Activated CD8-positive, alpha-beta memory T cell treated with anti-CD3 and anti-CD28 coated beads, Interleukin-2, amount 50 U/mL, for 48 hours (primary cell): ENCODE results near the gene FMNL1.
"Not testable (repeated sequence)": the region's sequence is repeated elsewhere in the genome, so short reads cannot be mapped to it uniquely, and the experiment has no call there.

ENCODE experiments used
- DNase-seq: peaks from one replicate; pipeline ENCODE4 v3.0.0-alpha.2; 2020

The FMNL1 gene, protein sequence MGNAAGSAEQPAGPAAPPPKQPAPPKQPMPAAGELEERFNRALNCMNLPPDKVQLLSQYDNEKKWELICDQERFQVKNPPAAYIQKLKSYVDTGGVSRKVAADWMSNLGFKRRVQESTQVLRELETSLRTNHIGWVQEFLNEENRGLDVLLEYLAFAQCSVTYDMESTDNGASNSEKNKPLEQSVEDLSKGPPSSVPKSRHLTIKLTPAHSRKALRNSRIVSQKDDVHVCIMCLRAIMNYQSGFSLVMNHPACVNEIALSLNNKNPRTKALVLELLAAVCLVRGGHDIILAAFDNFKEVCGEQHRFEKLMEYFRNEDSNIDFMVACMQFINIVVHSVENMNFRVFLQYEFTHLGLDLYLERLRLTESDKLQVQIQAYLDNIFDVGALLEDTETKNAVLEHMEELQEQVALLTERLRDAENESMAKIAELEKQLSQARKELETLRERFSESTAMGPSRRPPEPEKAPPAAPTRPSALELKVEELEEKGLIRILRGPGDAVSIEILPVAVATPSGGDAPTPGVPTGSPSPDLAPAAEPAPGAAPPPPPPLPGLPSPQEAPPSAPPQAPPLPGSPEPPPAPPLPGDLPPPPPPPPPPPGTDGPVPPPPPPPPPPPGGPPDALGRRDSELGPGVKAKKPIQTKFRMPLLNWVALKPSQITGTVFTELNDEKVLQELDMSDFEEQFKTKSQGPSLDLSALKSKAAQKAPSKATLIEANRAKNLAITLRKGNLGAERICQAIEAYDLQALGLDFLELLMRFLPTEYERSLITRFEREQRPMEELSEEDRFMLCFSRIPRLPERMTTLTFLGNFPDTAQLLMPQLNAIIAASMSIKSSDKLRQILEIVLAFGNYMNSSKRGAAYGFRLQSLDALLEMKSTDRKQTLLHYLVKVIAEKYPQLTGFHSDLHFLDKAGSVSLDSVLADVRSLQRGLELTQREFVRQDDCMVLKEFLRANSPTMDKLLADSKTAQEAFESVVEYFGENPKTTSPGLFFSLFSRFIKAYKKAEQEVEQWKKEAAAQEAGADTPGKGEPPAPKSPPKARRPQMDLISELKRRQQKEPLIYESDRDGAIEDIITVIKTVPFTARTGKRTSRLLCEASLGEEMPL

DNA sequence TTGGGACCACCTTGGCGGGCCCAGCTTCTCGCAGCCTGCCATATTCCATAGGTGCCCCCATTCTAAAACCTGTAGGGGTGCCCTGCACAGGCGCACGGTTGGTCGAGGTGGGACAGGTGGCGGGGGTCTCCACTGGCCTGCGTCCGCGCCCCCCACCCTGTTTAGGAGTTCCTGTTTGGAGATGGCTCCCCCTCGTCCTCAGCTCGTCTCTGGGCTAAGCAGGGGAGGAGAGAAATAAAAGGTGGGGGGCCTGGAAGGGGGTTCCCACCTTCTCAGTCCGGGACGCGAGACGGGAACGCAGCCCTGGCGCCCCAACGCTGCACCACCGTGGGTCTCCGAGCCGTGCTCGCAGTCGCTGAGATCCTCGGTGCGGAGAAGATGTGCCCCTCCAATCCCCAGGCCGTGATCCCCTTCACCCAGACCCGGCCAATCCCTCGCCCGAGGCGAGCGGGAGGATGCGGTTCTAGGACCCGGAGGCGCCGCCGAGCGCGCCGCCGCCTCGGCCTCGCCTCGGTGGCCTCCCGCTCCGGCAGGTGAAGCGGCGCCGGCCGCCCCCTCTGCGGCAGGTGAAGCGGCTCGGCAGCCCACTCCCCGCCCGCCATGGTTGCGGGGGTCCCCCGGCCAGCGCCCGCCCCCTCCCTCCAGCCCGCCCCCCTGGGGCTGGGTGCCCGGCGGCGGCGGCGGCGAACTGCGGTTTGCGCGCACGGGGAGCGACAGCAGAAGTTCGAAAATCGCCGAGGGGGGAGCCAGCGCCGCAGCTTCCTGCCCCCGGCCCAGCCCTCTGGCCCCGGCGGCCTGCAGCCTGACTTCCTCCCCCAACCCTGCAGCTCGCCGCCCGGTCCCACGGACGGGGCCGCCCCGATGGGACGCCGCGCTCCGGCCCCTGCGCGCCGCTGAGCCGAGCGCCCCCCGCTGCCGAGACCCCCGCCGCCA is at the start of gene FMNL1:
Gene FMNL1 (plus strand): TSS at position 805 of the 933 bp plus-strand sequence. CDS start 240 bp downstream, outside the sequence.
- peak; percentile 80 for DNase-seq

DNA sequence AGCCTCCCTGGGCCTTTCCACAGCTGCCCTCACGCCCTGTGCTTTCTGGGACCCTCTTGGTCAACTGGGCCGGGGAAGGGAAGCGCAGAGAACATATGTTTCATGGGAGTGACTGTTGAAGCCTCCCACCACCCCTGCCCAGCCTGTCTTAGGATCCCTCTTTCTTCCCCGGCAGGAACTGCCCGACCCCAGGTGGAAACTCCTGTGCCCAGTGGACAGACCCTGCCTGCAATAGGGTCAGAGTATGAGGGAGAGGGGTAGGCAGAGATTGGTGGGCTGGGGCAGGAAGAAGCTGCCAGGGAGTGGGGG is 49.5 kb upstream of the FMNL1 start:
- DNase-seq, result no peak

DNA sequence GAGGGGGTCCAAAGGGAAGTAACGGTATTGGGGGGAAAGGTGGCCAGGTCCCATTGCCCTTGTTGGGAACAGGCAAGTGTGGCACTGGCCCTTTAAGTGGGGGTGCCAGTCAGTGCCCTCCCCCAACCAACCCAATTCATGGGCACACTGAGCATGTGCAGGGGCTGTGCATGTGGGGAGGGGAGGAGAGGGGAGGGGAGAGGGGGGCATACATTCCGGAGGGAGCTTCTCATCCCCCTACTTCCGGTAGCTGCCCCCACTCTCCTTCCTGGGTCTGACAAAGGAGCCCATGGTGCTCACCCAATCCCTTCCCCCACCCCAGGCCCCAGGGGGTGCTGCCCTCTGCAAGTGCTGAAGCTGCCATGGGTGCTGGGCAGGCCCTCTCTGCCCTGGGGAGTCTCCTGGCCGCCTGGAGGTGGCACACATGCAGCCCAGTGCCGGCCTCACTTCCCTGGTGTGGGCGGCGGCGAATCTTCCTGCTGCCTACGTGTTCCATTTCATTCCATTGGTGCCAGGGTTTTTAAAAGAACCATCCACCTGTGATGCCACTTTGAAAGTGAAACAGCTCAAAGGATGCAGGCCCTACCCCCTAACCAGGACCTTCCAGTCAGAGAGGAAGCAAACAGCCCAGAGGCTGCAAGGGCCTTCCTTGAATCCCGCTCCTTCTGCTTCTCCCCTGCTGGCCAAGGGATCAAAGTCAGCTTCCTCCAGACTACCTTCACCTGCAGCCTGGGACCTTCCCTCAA is 49.0 kb upstream of the FMNL1 start:
- DNase-seq, result peak; percentile 78

DNA sequence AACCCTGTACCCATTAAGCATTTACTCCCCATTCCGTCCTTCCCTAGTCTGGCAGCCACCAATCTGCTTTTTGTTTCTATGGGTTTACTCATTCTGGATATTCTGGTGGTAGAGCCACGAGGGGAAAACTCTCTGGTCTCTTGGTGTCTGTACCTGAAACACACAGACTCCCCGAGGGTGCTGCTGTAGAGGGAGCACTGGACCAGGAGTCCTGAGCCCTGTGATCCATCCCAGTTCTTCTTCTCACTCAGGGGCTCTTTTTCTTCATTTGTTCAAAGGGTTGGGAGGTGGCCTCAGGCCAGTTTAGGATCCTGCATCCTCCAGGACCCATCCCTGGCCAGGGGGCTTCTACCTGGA is 45.9 kb upstream of the FMNL1 start:
- DNase-seq, result no peak

DNA sequence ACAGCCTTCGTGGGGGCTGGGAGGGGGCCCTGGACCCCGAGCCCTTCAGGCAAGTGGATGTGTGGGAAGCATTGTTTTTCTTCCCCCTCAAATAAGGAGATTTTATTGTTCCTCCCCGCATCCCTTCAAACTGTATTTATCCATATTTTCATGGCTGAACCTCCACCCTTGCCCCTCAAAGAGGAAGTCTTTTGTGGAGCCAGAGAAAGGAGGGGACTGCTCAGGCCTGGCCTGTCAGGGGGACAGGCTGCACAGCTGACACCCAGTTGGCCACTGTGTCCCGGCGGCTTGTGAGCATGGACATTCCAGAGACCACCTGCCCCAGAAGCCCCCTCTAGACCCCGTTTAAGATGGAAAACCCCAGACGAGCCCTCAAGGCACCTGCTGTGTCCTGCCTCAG is 44.1 kb upstream of the FMNL1 start:
- no peak for DNase-seq

DNA sequence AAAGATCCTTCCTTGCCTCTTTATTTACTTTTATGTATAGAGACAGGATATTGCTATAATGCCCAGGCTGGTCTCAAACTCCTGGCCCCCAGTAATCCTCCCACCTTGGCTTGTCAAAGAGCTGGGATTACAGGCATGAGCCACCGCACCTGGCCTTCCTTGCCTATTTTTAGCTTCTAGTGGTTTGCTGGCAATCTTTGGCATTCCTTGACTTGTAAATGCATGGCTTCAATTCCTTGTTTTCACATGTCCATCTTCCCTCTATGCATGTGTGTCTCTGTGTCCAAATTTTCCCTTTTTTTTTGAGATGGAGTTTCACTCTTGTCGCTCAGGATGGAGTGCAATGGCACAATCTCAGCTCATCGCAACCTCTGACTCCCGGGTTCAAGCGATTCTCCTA is 37.5 kb upstream of the FMNL1 start:
- DNase-seq, result no peak

DNA sequence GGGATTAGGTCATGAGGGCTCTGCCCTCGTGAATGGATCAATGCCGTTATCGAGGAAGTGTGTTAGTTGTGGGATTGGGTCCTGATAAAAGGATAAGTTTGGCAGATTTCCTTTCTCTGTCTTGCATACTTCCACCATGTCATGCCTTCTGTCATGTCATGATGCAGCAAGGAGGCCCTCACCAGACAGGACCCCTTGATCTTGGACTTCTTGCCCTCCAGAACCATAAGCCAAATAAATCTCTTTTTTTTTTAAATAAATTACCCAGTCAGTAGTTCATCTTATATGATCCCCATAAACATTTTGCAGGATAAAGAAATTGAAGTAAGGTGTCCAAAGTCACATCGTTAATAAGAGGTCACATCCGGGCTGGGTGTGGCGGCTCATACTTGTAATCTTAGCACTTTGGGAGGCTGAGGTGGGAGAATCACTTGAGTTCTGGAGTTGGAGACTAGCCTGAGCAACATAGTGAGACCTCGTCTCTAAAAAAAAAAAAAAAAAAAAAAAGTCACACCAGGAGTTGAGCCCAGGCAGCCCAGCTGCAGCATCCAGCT is 34.8 kb upstream of the FMNL1 start:
- no peak for DNase-seq

DNA sequence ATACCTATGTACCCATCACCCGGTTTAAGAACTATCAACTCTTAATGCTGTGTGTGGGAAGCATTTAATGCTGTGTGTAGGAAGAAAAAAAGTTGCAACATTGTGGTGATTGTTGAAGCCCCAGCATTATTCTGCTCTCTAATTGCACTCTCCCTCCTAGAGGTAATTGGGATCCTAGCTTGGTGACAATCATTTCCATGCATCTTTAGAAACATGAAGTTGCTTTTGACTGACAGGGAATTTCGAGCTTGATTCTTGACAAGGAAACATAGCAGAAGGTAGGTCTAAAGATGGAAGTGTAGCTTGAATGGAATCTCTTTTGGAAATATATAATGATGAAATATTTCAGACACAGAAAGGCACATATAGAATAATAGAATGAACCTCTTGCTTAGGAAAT is 32.7 kb upstream of the FMNL1 start:
- DNase-seq, result no peak

DNA sequence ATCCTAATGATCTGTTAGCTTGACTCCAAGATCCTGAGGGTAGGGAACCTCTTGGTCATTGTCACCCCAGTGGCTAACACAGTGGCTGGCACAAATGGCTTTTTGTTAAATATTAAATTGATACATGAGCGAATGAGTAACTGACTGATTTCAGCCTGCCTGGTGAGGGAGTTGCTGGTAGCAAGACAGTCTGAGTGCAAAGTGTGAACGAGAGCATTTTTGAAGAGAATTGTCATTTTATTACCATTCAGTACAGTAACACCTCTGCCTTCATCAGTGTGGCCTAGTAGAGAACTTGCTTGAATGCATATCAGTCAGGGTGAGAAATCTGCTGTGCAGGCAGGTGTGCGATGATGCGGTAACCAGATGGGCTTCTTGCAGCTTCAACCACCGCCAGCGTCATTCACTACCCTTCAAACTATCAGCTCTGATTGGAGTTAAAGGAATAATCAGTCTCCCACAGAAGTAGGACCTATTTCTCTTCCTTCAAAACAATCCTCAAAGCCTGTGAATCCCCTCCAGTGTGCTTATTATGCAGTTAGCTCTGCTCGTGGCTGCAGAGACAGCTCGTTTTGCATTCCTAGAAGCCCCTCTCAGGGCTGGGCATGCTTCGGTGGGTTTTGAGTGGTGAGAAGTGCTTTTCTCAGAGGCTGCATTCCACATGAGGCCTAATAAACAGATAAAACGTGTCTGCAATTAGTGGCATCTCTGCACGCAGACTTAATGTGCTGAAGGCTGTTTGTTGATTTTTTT is 31.0 kb upstream of the FMNL1 start:
- DNase-seq, result no peak

DNA sequence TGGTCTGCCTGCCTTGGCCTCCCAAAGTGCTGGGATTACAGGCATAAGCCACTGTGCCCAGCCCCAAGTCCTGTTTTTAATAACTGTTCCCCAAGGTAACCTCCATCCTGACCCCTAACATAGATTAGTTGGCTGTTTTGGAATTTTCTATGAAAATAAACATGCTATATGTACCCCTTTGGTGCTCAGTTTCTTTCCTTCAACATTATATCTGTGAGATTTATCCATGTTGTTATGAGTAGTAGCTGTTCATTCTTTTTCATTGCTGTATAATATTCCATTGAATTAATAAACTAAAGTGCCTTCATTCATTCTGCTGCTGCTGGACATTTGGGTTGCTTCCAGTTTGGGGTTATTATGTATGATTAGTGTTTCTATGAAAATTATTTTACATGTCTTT is 26.3 kb upstream of the FMNL1 start:
- no peak for DNase-seq

DNA sequence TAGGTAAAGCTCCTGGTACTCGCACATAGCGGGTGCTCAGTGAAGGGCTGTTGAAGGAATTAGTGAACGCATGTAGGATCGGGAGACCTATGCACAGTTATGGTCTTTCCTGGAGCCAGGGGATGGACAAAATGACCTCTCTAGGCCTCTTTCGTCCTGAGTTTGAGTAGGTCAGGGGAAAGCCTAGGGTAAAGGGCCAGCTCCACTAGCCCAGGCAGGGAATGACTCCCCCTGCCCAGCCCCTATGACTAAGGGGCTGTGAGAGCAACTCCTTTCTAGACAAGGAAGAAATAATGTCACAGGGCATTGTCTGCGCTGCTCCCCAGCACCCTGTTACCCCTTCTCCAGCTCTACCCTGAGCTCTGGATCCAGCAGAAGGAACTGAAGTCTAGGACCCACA is 24.6 kb upstream of the FMNL1 start:
- no peak for DNase-seq

DNA sequence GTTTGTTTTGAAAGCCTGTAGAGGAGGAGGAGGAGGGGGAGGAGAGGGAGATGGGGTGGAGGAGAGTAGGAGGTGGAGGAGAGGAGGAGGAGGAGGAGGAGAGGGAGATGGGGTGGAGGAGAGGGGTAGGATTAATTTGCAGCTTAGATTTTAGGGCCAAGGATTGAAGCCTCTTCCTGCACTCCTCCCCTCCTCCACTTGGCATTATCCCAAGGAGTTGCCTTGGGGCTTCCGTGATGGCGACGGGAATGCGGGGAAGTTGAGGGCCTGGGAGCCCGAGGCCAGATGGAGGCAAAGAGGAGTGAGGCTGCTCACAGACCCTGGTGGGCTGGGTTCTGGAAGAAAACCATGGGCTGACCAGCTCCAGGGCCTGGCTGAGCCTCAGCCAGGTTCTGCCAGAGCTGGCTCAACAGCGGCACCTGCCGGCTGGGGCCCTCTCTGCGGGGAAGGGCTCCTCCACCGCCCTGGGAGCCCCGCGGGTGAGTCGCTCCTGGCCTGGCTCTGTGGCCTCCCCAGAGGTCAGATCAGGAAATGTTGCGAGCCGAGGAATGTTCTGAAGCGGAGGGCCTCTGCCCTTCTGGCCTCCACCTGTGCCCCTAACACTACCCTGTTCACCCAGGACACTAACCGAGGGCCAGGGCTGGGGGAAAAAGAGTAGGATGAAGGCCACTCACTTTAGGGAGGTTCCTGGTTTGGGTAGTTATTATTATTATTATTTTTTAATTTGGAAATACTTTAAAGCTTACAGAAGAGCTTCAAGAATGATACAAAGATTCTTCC is 23.9 kb upstream of the FMNL1 start:
- peak; percentile 98 for DNase-seq

DNA sequence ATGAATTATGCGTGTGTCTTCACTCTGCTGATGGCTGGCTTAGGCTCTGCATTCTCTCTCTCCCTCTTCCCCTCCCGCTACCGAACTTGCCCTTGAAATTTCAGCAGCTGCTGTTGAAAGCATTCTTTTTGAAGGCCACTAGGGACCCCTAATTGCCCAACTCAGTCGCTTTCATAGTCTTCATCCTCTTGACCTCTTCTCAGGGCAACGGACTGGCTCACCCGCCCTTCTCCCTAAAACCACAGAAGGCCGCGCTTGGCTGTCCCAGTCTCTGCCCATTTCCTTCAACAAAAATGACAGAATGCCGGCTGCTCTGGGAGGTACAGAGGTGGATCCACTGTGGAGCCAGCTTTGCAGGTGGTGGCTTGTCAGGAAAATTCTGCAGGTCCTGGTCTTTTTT is 21.0 kb upstream of the FMNL1 start:
- DNase-seq, result no peak

DNA sequence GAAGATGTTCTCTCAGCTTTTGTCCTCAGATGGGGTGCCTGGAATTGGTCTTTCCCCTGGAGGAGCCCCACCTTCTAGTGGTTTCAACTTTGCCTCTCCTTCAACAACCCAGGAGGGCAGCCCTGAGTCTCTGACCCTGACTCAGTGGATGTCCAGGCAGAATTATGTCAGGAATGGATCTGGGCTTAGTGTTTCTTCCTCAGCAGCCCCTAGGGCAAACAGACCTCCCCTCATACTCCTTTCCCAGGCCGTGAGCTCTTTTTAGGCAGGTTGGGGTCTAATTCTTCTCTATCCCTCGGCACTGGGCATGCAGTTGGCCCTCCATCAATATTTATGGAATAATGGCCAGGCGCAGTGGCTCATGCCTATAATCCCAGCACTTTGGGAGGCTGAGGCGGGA is 20.2 kb upstream of the FMNL1 start:
- DNase-seq, result no peak

DNA sequence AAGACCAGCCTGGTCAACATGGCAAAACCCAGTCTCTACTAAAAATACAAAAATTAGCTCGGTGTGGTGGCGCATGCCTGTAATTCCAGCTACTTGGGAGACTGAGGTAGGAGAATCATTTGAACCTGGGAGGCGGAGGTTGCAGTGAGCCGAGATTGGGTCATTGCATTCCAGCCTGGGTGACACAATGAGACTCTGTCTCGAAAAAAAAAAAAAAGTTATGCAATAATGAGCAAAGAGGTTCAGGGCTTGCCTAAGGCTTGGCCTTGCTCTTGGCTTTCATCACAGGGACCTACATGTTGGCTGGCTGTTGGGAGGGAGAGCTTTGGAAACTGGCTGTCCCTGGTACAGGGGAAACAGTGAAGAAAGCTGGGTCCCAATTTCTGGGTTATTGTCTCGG is 19.8 kb upstream of the FMNL1 start:
- not testable (repeated sequence) for DNase-seq

DNA sequence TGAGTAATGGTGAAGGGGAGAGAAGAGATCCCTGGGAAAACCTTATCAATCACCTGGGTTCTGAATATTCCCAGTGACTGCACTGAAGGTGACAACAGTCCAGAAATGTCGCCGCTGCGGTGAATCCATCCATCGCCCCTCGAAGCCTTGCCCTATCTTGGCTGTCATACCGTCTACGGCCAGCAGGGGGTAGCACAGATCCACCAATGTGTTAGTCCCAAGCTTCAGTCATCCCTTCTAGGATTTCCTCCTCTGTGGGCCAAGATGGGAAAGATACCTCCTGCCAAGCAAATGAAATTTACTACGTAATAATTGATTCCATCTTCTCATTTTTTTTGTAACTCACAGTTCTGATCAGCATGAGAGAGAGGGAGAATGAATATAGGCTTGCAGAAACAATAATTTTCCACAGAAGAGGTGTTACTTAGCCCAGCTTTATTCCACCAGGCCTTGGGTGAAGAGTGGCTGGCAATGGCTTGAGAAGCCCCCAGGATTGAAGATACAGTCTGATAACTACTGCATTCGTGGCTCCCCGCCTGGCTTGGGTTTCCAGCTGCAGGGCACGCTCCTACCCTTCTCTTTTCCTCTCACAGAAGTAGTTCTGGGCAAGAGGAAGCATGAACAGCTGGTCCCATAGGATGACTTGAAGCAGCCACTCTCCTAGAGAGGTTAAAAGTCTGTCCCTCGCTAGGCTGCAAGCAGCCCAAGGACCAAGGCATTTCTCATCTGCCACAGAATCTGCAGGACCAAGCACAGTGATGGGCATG is 2.6 kb upstream of the FMNL1 start:
- DNase-seq, result peak; percentile 99

DNA sequence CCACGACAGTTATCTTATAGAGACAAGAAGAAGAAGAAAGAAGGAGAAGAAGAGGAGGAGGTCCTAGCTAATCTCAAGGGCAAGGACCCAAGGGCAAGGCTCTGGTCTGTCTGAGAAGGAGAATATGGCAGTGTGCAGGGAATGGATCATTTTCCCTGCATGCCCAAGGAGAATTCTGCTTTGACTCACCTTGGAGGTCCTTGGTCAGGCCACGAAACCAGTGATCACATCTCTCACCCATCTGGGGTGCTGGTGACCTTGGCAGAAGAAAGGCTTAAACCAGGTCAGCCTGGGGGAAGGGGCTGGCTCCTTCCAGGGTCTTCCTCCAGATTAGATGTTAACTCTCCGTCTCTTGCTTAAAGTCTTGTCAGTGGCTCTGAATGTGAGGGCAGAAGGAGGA is 1.6 kb upstream of the FMNL1 start:
- no peak for DNase-seq

DNA sequence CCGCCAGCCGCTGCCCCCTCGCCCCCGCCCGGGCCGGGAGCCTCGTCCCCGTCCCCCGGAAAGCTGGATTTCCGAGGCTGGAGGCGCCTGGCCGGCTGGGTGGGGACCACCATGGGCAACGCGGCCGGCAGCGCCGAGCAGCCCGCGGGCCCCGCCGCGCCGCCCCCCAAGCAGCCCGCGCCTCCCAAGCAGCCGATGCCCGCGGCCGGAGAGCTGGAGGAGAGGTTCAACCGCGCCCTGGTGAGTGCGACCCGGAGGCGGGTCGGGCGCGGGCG is 266 bp downstream of the FMNL1 start:
- no peak for DNase-seq

DNA sequence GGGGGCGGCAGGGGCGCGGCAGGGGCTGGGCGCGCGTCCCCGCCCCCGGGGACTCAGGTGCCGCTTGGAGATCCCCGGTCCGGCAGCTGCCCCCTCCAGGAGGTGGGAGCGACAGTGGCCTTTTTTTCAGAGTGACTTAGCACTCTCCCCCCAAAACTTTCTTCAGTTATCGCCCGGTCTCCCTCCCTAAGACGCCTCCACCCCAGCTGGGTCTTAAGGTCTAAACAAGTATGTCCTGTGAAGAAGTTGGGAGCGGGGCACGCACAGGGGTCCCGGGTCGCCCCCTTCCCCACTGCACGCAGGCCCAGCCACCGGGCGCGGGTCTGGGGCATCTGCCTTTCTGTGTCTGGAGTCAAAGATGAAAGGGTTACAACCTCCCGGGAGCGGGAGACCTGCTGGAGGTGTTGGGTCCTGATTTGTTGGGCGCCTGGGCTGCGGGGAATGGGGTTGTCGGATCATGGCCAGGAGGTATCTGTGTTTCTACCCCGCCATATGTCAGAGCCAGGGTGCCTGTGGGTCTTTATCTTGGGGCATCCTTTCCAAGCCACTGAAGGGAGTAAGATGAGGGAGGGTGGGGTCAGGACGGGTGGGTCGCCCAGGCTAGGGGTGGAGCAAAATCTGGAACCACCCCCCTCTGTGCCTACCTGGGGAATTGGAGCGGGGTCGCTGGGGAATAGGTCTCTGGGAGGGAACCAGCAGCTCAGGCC is 757 bp downstream of the FMNL1 start:
- DNase-seq, result peak; percentile 79
